ENCODE data around the gene LLGL2.

DNA sequence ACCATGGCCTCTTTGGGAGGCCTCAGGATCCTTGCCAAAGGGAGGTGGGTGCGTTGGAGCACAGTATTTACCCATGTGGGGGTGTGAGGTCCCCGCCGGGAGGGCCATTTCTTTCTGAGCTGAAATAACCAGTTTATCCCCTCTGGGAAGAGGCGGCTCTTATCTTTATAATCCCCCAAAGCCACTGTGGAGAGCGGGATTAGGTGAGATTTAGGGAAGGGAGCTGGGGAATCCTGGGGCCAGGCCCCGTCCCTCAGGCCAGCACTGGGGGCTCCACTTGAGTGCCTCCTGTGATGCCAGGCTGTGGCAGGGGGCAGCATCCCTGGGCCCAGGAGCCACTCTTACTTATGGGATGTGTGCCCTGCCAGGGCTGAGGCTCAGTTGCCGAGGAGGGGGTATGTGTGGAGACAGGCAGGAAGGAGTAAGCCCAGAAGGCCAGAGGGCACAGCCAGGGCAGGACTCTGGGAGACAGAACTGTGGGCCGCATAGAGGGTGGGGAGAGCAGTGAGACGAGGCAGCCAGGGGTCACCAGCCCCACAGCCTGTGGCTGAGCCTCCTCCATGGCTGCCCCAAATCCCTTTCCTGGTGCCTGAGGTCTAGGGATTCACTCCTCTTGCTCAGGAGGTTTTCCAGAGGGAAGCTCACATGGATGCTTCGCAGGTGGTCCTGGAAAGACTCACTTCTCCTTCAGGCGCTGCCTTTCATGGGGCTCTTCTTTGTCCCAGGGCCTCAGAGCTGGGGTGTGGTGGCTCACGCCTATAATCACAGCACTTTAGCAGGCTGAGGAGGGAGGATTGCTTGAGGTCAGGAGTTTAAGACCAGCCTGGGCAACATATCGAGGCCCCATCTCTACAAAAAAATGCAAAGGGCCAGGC lies 44.1 kb upstream of the LLGL2 start:
- no peak for TF ChIP-seq EZH2phosphoT487 (IDR thresholded peaks at IDR 0.05; ENCODE audit: borderline replicate concordance, low read depth, low read length)
- TF ChIP-seq CTCF (conservative IDR thresholded peaks at IDR 0.05; ENCODE audit: low read length) = no peak
